ENCODE data around the gene TRPM5.
"Not testable (repeated sequence)": the region's sequence is repeated elsewhere in the genome, so short reads cannot be mapped to it uniquely, and the experiment has no call there.

The TRPM5 gene

GRCh38 chr11:2443881-2444820 is at the start of gene TRPM5:
TSS of gene TRPM5 (minus strand) at chr11:2444514. CDS start at chr11:2423036, 21,478 bp downstream.
- no peak for DNase-seq

- DNase-seq: no peak
These were observed 44.8 kb upstream of the TRPM5 start for GRCh38 chr11:2489083-2489482.

- no peak for DNase-seq
These were observed 43.7 kb upstream of the TRPM5 start for GRCh38 chr11:2488004-2488403.

- no peak for DNase-seq
These were observed 40.3 kb upstream of the TRPM5 start for GRCh38 chr11:2484576-2485125.

- no peak for DNase-seq
These were observed 39.1 kb upstream of the TRPM5 start for GRCh38 chr11:2483426-2483825.

GRCh38 chr11:2482745-2483144 is 38.4 kb upstream of the TRPM5 start:
- DNase-seq: no peak

GRCh38 chr11:2482204-2482603 is 37.9 kb upstream of the TRPM5 start:
- no peak for DNase-seq

- no peak for DNase-seq
These were observed 36.9 kb upstream of the TRPM5 start for GRCh38 chr11:2481253-2481652.

GRCh38 chr11:2480874-2481220 is 36.5 kb upstream of the TRPM5 start:
- DNase-seq: no peak

- not testable (repeated sequence) for DNase-seq
These were observed 36.0 kb upstream of the TRPM5 start for GRCh38 chr11:2480067-2480873.

- DNase-seq: no peak
These were observed 33.6 kb upstream of the TRPM5 start for GRCh38 chr11:2477936-2478335.

GRCh38 chr11:2477254-2477653 is 32.9 kb upstream of the TRPM5 start:
- DNase-seq: no peak

GRCh38 chr11:2475136-2475918 is 31.0 kb upstream of the TRPM5 start:
- DNase-seq: no peak

GRCh38 chr11:2474059-2474901 is 30.0 kb upstream of the TRPM5 start:
- no peak for DNase-seq

GRCh38 chr11:2473361-2474058 is 29.2 kb upstream of the TRPM5 start:
- DNase-seq: no peak

GRCh38 chr11:2472428-2473186 is 28.3 kb upstream of the TRPM5 start:
- DNase-seq: no peak

- DNase-seq: no peak
These were observed 27.4 kb upstream of the TRPM5 start for GRCh38 chr11:2471804-2472096.

- no peak for DNase-seq
These were observed 26.9 kb upstream of the TRPM5 start for GRCh38 chr11:2471048-2471803.

- DNase-seq: no peak
These were observed 26.2 kb upstream of the TRPM5 start for GRCh38 chr11:2470495-2470894.
